GM12874 (cell line): ENCODE measurements around the gene RBM12.

Source experiments
- TF ChIP-seq, protein P1 (sequence below): IDR thresholded peaks from 2 replicates; pipeline ENCODE4 v1.5.1; 2011; ENCODE audit warnings: low read depth, mild to moderate bottlenecking, control low read depth, low read length, moderate library complexity; ENCODE audit not compliant: insufficient read depth

RBM12 gene

DNA sequence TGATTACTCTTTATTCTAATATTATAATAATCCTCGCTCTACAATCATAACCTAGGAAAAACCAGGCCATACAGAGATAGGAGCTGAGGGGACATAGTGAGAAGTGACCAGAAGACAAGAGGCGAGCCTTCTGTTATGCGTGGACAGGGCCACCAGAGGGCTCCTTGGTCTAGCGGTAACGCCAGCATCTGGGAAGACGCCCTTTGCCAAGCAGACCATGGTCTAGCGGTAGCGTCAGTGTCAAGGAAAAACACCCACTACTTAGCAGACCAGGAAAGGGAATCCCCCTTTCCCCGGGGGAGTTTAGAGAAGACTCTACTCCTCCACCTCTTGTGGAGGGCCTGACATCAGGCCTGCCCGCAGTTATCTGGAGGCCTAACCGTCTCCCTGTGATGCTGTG lies 22.2 kb upstream of the RBM12 start:
- TF ChIP-seq, protein P1, sequence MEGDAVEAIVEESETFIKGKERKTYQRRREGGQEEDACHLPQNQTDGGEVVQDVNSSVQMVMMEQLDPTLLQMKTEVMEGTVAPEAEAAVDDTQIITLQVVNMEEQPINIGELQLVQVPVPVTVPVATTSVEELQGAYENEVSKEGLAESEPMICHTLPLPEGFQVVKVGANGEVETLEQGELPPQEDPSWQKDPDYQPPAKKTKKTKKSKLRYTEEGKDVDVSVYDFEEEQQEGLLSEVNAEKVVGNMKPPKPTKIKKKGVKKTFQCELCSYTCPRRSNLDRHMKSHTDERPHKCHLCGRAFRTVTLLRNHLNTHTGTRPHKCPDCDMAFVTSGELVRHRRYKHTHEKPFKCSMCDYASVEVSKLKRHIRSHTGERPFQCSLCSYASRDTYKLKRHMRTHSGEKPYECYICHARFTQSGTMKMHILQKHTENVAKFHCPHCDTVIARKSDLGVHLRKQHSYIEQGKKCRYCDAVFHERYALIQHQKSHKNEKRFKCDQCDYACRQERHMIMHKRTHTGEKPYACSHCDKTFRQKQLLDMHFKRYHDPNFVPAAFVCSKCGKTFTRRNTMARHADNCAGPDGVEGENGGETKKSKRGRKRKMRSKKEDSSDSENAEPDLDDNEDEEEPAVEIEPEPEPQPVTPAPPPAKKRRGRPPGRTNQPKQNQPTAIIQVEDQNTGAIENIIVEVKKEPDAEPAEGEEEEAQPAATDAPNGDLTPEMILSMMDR = peak; percentile 8; the same call in 1 of the 2 replicates

DNA sequence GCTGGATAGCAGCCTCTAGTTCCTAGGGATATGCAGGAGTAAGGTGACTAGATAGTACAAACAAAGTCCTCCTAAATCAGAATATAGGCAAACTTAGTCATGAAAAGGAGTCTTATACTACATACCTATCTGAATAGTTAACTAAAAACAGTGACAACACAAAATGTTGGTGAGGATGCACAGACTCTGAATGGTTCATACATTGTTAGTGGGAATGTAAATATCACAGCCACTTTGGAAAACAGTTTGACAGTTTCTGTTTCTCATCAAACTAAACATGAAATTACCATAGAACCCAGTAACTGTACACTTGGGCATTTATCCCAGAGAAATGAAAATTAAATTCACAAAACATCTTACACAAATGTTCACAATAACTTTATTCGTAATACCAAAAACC lies 17.3 kb upstream of the RBM12 start:
- TF ChIP-seq, protein P1 = no peak

DNA sequence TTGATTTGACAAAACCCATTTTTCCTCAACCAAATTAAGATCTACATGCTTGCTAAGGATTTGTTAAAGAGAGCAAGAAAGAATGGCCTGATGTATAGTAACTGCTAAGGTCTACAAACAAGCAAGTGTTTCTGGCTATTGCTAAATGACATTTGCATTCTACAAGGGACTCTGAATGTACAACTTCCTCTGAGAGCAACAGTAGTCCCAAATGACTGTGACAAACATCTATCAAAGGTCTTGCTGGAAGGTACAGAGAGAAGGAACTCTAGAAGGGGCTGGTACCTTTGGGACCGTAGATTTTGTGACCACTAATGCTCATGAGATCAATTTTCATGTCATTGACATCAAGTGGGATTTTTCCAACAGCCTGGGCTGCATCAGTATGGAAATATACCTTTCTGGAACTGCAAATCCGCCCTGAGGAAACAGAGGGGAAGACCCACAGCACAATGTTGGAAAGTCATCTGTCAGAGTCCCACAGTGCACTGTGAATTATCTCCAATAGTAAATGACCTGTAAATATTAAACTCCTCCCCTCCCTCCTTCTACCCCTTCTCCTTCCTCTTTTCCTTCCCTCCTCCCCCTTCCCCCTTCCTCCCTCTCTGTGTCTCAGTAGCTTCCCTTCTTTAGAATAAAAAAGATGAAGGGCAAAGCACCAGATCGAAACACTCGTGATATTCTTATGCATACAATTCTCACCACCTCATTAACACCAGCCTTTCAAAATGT lies 15.9 kb upstream of the RBM12 start:
- TF ChIP-seq, protein P1 = no peak

DNA sequence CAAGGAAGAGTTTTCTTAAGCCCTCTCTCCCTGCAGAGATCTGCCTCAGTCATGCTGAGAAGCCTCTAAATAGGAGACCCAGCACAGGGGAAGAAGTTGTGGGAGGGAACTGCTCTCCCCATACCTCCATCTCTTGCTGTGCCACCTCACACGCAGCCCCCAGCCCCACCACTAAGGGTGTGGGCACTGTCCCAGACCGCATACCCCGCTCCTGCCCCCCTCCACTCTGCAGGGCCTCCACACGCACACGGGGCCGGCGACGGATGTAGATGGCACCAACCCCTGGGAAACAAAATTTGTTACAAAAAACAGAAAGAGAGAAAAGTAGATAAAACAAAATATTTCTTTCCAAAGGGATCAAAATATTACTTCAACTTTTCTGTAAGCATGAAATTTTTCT lies 10.2 kb upstream of the RBM12 start:
- TF ChIP-seq, protein P1 = no peak

DNA sequence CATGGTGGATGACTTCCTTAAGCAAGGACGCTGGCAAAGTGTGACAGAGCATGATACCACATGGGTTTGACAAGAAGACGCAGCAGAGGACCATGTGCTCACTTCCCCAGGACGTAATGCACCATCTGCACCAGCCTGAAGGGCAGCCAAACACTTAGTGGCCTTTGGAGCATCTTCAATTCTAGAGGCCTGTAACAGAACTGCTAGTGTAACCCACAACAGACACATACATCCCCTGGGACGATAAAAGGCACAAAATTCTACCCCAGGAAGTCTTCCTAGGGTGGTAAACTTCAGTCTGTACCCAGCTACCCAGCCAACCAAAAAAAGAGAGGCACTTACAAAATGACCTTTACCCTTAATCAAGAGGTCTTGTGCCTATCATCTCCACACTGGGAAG lies 9.2 kb upstream of the RBM12 start:
- TF ChIP-seq, protein P1 = no peak

DNA sequence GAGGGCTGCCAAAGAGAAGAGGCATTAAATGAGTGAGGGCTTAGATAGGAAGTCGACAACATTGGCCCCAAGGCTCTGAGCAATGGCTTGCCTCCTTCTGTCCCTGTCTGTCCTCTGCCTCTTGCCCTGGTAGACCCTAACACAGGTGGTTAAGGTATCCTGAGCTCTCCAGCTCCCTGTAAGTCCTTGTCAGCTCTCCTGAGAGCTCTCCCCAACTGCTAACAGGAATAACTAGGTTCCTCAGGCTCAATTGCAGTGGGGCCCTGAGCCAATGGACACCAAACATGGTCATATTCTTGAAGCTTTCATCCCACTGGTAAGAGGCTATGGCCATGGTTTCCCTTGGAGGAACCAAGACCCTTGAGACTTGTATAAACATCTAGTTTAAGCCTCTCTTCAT lies 5.0 kb upstream of the RBM12 start:
- TF ChIP-seq, protein P1 = no peak

DNA sequence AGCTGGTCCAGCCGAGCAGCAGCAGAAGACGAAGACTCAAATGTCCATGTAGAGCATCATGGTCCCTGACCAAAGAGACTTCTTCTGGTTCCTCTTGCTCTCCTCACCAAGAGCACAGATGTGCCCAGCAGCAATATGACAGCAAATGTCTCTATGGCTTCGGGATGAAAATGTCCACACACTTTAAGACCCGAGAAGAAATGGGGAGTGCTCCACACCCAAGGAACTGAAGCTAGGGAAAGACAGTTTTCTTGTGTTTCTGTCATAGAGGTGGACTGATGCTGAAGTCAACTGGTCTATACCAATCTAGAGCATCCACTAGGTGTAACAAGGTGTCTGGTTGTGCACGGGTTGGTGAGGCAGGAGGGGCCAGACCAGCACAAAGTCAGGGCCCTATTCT lies 4.5 kb upstream of the RBM12 start:
- TF ChIP-seq, protein P1 = no peak
